H1 (cell line): Measurements from ENCODE around the gene POGLUT2. TPM values are rescaled to one million over a fixed set of nuclear protein-coding genes. Genes with fewer than 3 reads are reported as not detected.

ENCODE experiments used
- ASH2L ChIP-seq: fragments of 200-600, 300-600 bp; sonication (generic); IDR thresholded peaks from one replicate; pipeline ENCODE4 v1.7.1; 2017; ENCODE audit warnings: low read length
- CHD2 ChIP-seq: IDR thresholded peaks from 2 replicates; pipeline ENCODE4 v1.6.1; 2012; ENCODE audit warnings: low read length, improper control_type of control experiment
- HDAC6 ChIP-seq: IDR thresholded peaks from one replicate; pipeline ENCODE4 v1.7.1; 2012; ENCODE audit warnings: low read depth, mild to moderate bottlenecking, inconsistent platforms, low read length, moderate library complexity
- KDM4A ChIP-seq: IDR thresholded peaks from one replicate; pipeline ENCODE4 v1.7.1; 2012; ENCODE audit warnings: low read depth, mild to moderate bottlenecking, moderate library complexity, low read length, inconsistent platforms; ENCODE audit not compliant: severe bottlenecking
- PHF8 ChIP-seq: fragments of 200-600 bp; sonication (generic); conservative IDR thresholded peaks from 2 replicates; pipeline ENCODE4 v1.7.1; 2012; ENCODE audit warnings: low read depth, mild to moderate bottlenecking, inconsistent platforms, low read length, moderate library complexity
- RAD21 ChIP-seq, 2 experiments: IDR thresholded peaks in 1 of 2; conservative IDR thresholded peaks in 1 of 2; 2 replicates each; pipeline ENCODE4 v1.6.1; 2011; ENCODE audit warnings: low read depth in 2 of 2, low read length in 2 of 2, improper control_type of control experiment in 1 of 2, inconsistent platforms in 1 of 2, mild to moderate bottlenecking in 1 of 2, moderate library complexity in 1 of 2
- RBBP5 ChIP-seq: IDR thresholded peaks from 2 replicates; pipeline ENCODE4 v1.7.1; 2012; ENCODE audit warnings: low read depth, mild to moderate bottlenecking, inconsistent platforms, low read length, moderate library complexity, borderline replicate concordance
- SIN3A ChIP-seq, 2 experiments: IDR thresholded peaks in 1 of 2; conservative IDR thresholded peaks in 1 of 2; 2 replicates each; pipeline ENCODE4 v1.6.1; 2011 to 2012; ENCODE audit warnings: low read length in 2 of 2, improper control_type of control experiment in 1 of 2, low read depth in 1 of 2, mild to moderate bottlenecking in 1 of 2
- SIX5 ChIP-seq: IDR thresholded peaks from 2 replicates; pipeline ENCODE4 v1.6.1; 2011; ENCODE audit warnings: mild to moderate bottlenecking, low read depth, low read length
- TAF1 ChIP-seq: IDR thresholded peaks from 2 replicates; pipeline ENCODE4 v1.6.1; 2011; ENCODE audit warnings: mild to moderate bottlenecking, low read depth, low read length
- polyA plus RNA-seq, 7 experiments: library from polyadenylated mRNA; depleted of rRNA in 3 of 7; stranded (reverse) in 5 of 7; unstranded in 2 of 7; fragments of >200 nt in 5 of 7; fragments of 200-250 nt in 2 of 7; gene quantifications; 1 replicate in 5 of 7; 2 replicates in 1 of 7; 4 replicates in 1 of 7; pipeline versions ENCODE4 v1.2.1 to v1.2.3, GENCODE V29; 2011 to 2013; ENCODE audit warnings: missing spikeins in 2 of 7, mixed read lengths in 2 of 7
- total RNA-seq: library from RNA; stranded (reverse); fragmentation: NEBNext Ultra II Directional; extraction: Animal tissue kit (Norgen Biotek cat#: 25700); gene quantifications from 2 replicates; pipeline ENCODE4 v1.2.1, GENCODE V29; 2021
- TF ChIP-seq, protein P1 (sequence below): IDR thresholded peaks from 2 replicates; pipeline ENCODE4 v1.6.1; 2012; ENCODE audit warnings: inconsistent platforms

POGLUT2 gene
- total and polyA plus RNA-seq, 2 of the 8 experiments (the other 6 are each of a cell fraction or from before 2014, with no cell fraction given) = 9.9 to 22.3 TPM

DNA sequence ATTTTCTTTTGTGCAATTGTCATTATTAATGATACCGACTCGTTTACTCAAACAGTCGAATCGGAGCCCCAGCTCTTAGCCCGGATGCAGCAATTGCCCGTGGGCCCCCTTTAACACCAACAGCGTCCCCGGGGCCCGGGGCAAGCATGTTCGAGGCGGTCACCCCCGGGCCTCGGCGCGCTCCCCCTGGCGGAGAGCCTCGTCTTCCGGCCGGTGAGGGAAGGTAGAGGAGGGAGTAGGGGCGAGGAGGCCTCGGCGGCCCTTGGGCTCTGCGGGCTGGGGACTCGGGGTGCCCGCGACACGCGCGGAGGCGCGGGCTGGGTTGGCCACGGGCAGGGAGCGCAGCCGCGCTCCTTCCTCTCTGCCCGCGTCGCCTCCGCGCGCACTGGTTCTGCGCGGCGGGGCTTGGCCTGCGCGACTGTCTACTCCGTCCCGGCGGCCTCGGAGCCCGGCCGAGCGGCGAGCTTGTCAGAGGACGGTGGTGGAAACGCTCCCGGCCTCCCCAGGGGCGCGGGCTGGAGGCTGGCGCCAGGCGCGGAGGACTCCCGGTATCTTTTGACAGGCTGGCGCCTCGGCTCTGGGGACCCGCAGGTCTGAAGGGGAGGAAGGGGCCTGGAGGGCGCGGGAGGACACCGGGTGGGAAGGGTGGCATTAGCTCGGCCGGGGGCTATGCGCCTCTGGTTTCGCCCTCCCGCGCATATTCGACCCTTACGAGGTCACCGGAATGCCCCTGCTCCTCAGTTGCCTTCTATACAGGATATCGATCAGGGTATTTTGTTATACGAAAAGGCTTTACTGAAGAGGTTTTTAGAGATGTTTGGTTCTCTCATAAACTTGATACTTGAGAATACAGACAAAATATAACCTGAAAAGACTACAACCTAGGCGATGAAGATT is 1.6 kb upstream of the POGLUT2 start (continued):
- TF ChIP-seq RAD21 (IDR thresholded peaks at IDR 0.05 in 1 of 2, conservative IDR thresholded peaks at IDR 0.05 in 1 of 2; ENCODE audit: low read depth in 2 of 2, low read length in 2 of 2) = peak; percentile 48 to 58; a peak in 3 of 4 replicates
- peak; percentile 69 for TF ChIP-seq ASH2L
- TF ChIP-seq, protein P1, sequence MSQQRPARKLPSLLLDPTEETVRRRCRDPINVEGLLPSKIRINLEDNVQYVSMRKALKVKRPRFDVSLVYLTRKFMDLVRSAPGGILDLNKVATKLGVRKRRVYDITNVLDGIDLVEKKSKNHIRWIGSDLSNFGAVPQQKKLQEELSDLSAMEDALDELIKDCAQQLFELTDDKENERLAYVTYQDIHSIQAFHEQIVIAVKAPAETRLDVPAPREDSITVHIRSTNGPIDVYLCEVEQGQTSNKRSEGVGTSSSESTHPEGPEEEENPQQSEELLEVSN = peak; percentile 53; the same call in 1 of the 2 replicates
- no peak for TF ChIP-seq HDAC6
- peak; percentile 68 for TF ChIP-seq RBBP5
- no peak for TF ChIP-seq SIX5
- peak in 1 of 2 experiments; percentile 88; a peak in 2 of 4 replicates for TF ChIP-seq SIN3A (conservative IDR thresholded peaks at IDR 0.05 in 1 of 2, IDR thresholded peaks at IDR 0.05 in 1 of 2; ENCODE audit: low read depth in 1 of 2, low read length in 2 of 2)
- TF ChIP-seq KDM4A = peak; percentile 25
- peak; percentile 41; the same call in 1 of the 2 replicates for TF ChIP-seq TAF1
- 0 out of 2 replicates have a peak, but pooled peaks have one; percentile 37 for TF ChIP-seq CHD2
- TF ChIP-seq PHF8 = 0 out of 2 replicates have a peak, but pooled peaks have one; percentile 19
- TF ChIP-seq, all 59 proteins: peak for 13
